Endothelial cell of umbilical vein (primary cell): ENCODE data around the gene RYR1. TPM values are rescaled to one million over a fixed set of nuclear protein-coding genes. Genes with fewer than 3 reads are reported as not detected.

Source experiments
- BruUV-seq: library from RNA; stranded (reverse); fragments of 400-500 nt; replicated peaks from 2 replicates; lab custom pipeline; 2021; lab: Mats Ljungman, UMichigan
- CTCF ChIA-PET: fragments of 300-600, 350-600 bp; sonication (Branson Sonifier 250); formaldehyde crosslinking; loops from one replicate; lab custom pipeline; 2021; ENCODE audit warnings: antibody characterized with exemption, inconsistent platforms; lab: Charles Lee
- POLR2A ChIA-PET: fragments of 300-600, 350-600 bp; sonication (Branson Sonifier 250); formaldehyde crosslinking; loops from one replicate; lab custom pipeline; 2021; ENCODE audit warnings: antibody characterized with exemption, inconsistent platforms; lab: Charles Lee
- DNase-seq: peaks from one replicate; pipeline ENCODE4 v3.0.0-alpha.2; 2011; ENCODE audit warnings: low read depth, low spot score
- FAIRE-seq: peaks from 2 replicates; lab custom pipeline; 2011; peaks lifted over from hg19 to GRCh38; lab: Jason Lieb, UNC
- H2AFZ ChIP-seq: 2 replicates; pipeline ENCODE4 v1.6.0; 2012; ENCODE audit warnings: low read depth, low read length, control low read depth, inconsistent platforms
- H3K27ac ChIP-seq: 2 replicates; pipeline ENCODE4 v1.5.1; 2011; ENCODE audit warnings: low read depth, mild to moderate bottlenecking, control low read depth, low read length, moderate library complexity; ENCODE audit not compliant: insufficient read depth
- H3K27me3 ChIP-seq, 2 experiments: 2 replicates each; pipeline versions ENCODE4 v1.6.0 to v1.6.1; 2011; ENCODE audit warnings: low read length in 2 of 2, mixed read lengths in 1 of 2; ENCODE audit not compliant: control insufficient read depth in 2 of 2, insufficient read depth in 2 of 2
- H3K36me3 ChIP-seq, 2 experiments: 2 replicates in 1 of 2; 3 replicates in 1 of 2; pipeline ENCODE4 v1.5.1; 2011; ENCODE audit warnings: low read length in 2 of 2, mild to moderate bottlenecking in 1 of 2, moderate library complexity in 1 of 2; ENCODE audit not compliant: control insufficient read depth in 2 of 2, insufficient read depth in 2 of 2; ENCODE audit errors: extremely low read depth in 1 of 2
- H3K4me1 ChIP-seq: 3 replicates; pipeline ENCODE4 v1.5.1; 2011; ENCODE audit warnings: mild to moderate bottlenecking, low read length; ENCODE audit not compliant: control insufficient read depth, insufficient read depth; ENCODE audit errors: extremely low read depth
- H3K4me2 ChIP-seq: 2 replicates; pipeline ENCODE4 v1.6.1; 2011; ENCODE audit warnings: low read length, control low read depth, mixed read lengths; ENCODE audit not compliant: insufficient read depth
- H3K4me3 ChIP-seq, 3 experiments: fragments of 200-600 bp in 1 of 3; sonication (generic), shearing (Covaris generic) in 1 of 3; replicated peaks in 1 of 3; 2 replicates each; pipeline ENCODE4 v1.5.1; 2011 to 2016; ENCODE audit warnings: control low read depth in 3 of 3, low read length in 3 of 3, mild to moderate bottlenecking in 2 of 3, inconsistent platforms in 1 of 3, low read depth in 1 of 3, moderate library complexity in 1 of 3; ENCODE audit not compliant: insufficient read depth in 1 of 3
- H3K79me2 ChIP-seq: 2 replicates; pipeline ENCODE4 v1.6.0; 2012; ENCODE audit warnings: low read length, inconsistent platforms; ENCODE audit not compliant: control insufficient read depth, insufficient read depth
- H3K9ac ChIP-seq: replicated peaks from 2 replicates; pipeline ENCODE3; 2011; ENCODE audit warnings: low read length, control low read depth; ENCODE audit not compliant: insufficient read depth; ENCODE audit errors: extremely low read depth
- H3K9me1 ChIP-seq: replicated peaks from 3 replicates; pipeline ENCODE4 v1.6.0; 2011; ENCODE audit warnings: mild to moderate bottlenecking, low read length; ENCODE audit not compliant: control insufficient read depth, insufficient read depth; ENCODE audit errors: extremely low read depth
- H3K9me3 ChIP-seq: replicated peaks from 2 replicates; pipeline ENCODE4 v1.5.1; 2012; ENCODE audit warnings: low read length, inconsistent platforms; ENCODE audit not compliant: control insufficient read depth, insufficient read depth
- H4K20me1 ChIP-seq: replicated peaks from 2 replicates; pipeline ENCODE3; 2011; ENCODE audit warnings: mild to moderate bottlenecking, low read length; ENCODE audit not compliant: control insufficient read depth, insufficient read depth; ENCODE audit errors: extremely low read depth
- EZH2 ChIP-seq: IDR thresholded peaks from 2 replicates; pipeline ENCODE4 v1.6.1; 2012; ENCODE audit warnings: borderline replicate concordance, low read depth, mild to moderate bottlenecking, moderate library complexity, low read length, inconsistent platforms; ENCODE audit not compliant: severe bottlenecking
- FOS ChIP-seq: IDR thresholded peaks from 2 replicates; pipeline ENCODE4 v1.6.1; 2011; ENCODE audit warnings: mild to moderate bottlenecking, low read length, moderate library complexity, borderline replicate concordance; ENCODE audit not compliant: insufficient read depth
- JUN ChIP-seq: IDR thresholded peaks from 2 replicates; pipeline ENCODE4 v1.6.1; 2011; ENCODE audit warnings: borderline replicate concordance, low read depth; ENCODE audit not compliant: insufficient read length, insufficient read depth
- MAX ChIP-seq: IDR thresholded peaks from 2 replicates; pipeline ENCODE4 v1.6.1; 2011; ENCODE audit not compliant: insufficient read depth, insufficient read length
- MYC ChIP-seq: IDR thresholded peaks from one replicate; pipeline ENCODE4 v1.6.1; 2011; ENCODE audit warnings: mild to moderate bottlenecking, low read depth, low read length
- POLR2A ChIP-seq: IDR thresholded peaks from 2 replicates; pipeline ENCODE4 v1.6.1; 2012; ENCODE audit warnings: low read depth, mild to moderate bottlenecking, control low read depth, low read length
- POLR2AphosphoS5 ChIP-seq: IDR thresholded peaks from 2 replicates; pipeline ENCODE4 v1.6.1; 2012; ENCODE audit warnings: low read depth, mild to moderate bottlenecking, control low read depth, low read length, moderate library complexity; ENCODE audit not compliant: insufficient read depth
- dilution Hi-C: fragments of 300-500 bp; cut with MboI; formaldehyde crosslinking; loops from one replicate; pipeline ENCODE4 v1.15.0; 2019; ENCODE audit warnings: low sequenced_read_pairs; ENCODE audit not compliant: extremely low pct_ligation_motif_present
- intact Hi-C: fragments of 100-400 bp; cut with micrococcal nuclease; formaldehyde crosslinking; loops from one replicate; pipeline ENCODE4 v1.10.0; 2022
- polyA plus RNA-seq, 4 experiments: library from polyadenylated mRNA; depleted of rRNA in 3 of 4; stranded (reverse) in 3 of 4; unstranded in 1 of 4; fragments of >200 nt; gene quantifications; 2 replicates each; pipeline versions ENCODE4 v1.2.1 to v1.2.3, GENCODE V29; 2011 to 2012; ENCODE audit warnings: missing spikeins in 1 of 4
- total RNA-seq: library from RNA; stranded (reverse); gene quantifications from 2 replicates; pipeline ENCODE4 v1.2.3, GENCODE V29; 2021
- TF ChIP-seq, protein P1 (sequence below), 2 donors: IDR thresholded peaks; 1 replicate in 1 of 2; 2 replicates in 1 of 2; pipeline ENCODE4 v1.5.1; 2011; ENCODE audit warnings: low read length in 2 of 2, mild to moderate bottlenecking in 2 of 2, moderate library complexity in 2 of 2, control low read depth in 1 of 2, inconsistent platforms in 1 of 2, low read depth in 1 of 2; ENCODE audit not compliant: insufficient read depth in 1 of 2; ENCODE audit errors: extremely low read depth in 1 of 2

RYR1 gene
- total and polyA plus RNA-seq, 2 donors (not counting 3 experiments of a cell fraction or from before 2014, with no cell fraction given) = under 0.01 to 0.02 TPM

GRCh38 chr19:38484747-38485146 lies 51.3 kb downstream of the RYR1 start:
- no peaks in the 10 kb centered on the region for H3K36me3 ChIP-seq
- dilution Hi-C loops = no loop called here
- no peaks in the 10 kb centered on the region for H3K9me3 ChIP-seq
- H4K20me1 ChIP-seq = no peaks in the 10 kb centered on the region
- DNase-seq (no peak), FAIRE-seq (no peak)
- no peaks in the 10 kb centered on the region for H3K27me3 ChIP-seq
- H3K4me1 ChIP-seq = no peaks in the 10 kb centered on the region
- no peak overlapping the region for H3K27ac ChIP-seq
- H3K4me2 ChIP-seq = no peak overlapping the region
- ChIA-PET CTCF (interaction anchor here (0.6 kb wide), 1 partner anchor 150 kb away, joined by 3 read pairs; no protein-coding TSS in a partner anchor), POLR2A (no interaction called here)
- no peaks in the 10 kb centered on the region for H3K79me2 ChIP-seq
- H3K4me3 ChIP-seq = no peak overlapping the region
- no peaks in the 10 kb centered on the region for H3K9me1 ChIP-seq
- no peak overlapping the region for H3K9ac ChIP-seq
- intact Hi-C loops = no loop called here
- BruUV-seq = no TSS peak
- H2AFZ ChIP-seq = no peak overlapping the region
- no peak for TF ChIP-seq EZH2
- TF ChIP-seq, protein P1, sequence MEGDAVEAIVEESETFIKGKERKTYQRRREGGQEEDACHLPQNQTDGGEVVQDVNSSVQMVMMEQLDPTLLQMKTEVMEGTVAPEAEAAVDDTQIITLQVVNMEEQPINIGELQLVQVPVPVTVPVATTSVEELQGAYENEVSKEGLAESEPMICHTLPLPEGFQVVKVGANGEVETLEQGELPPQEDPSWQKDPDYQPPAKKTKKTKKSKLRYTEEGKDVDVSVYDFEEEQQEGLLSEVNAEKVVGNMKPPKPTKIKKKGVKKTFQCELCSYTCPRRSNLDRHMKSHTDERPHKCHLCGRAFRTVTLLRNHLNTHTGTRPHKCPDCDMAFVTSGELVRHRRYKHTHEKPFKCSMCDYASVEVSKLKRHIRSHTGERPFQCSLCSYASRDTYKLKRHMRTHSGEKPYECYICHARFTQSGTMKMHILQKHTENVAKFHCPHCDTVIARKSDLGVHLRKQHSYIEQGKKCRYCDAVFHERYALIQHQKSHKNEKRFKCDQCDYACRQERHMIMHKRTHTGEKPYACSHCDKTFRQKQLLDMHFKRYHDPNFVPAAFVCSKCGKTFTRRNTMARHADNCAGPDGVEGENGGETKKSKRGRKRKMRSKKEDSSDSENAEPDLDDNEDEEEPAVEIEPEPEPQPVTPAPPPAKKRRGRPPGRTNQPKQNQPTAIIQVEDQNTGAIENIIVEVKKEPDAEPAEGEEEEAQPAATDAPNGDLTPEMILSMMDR (IDR thresholded peaks at IDR 0.05; ENCODE audit: extremely low read depth in 1 of 2, insufficient read depth in 1 of 2, low read depth in 1 of 2, low read length in 2 of 2) = no peak
- TF ChIP-seq FOS = no peak
- no peak for TF ChIP-seq JUN
- no peak for TF ChIP-seq MYC
- no peak for TF ChIP-seq POLR2AphosphoS5
- TF ChIP-seq MAX = no peak
- no peak for TF ChIP-seq POLR2A
